ENCODE data around the gene KCNAB2.

The KCNAB2 gene

GRCh38 chr1:6145396-6145750, 99.7 kb downstream of the KCNAB2 start:
- Mint-ChIP-seq H3K4me3 (no peak overlapping the region), H3K9me3 (no peaks in the 10 kb centered on the region), H3K36me3 (no peaks in the 10 kb centered on the region), H3K4me1 (peaks cover 11% of the 10 kb centered on the region), H3K27ac (no peak overlapping the region)
- ATAC-seq (no peak), DNase-seq (ENCODE audit: low spot score in 2 of 2) (no peak)

GRCh38 chr1:6145864-6146410, 100.2 kb downstream of the KCNAB2 start:
- H3K36me3 Mint-ChIP-seq, result no peaks in the 10 kb centered on the region
- H3K9me3 Mint-ChIP-seq, result no peaks in the 10 kb centered on the region
- DNase-seq (ENCODE audit: low spot score in 2 of 2) (no peak), ATAC-seq (no peak)
- peaks cover 11% of the 10 kb centered on the region for H3K4me1 Mint-ChIP-seq
- no peak overlapping the region for H3K4me3 Mint-ChIP-seq
- H3K27ac Mint-ChIP-seq, result no peak overlapping the region

- peak overlapping the region; percentile 39 for H3K4me3 Mint-ChIP-seq
- no peaks in the 10 kb centered on the region for H3K36me3 Mint-ChIP-seq
- ATAC-seq, result peak; percentile 78
Measured at GRCh38 chr1:6148497-6149241, 103.0 kb downstream of the KCNAB2 start.

GRCh38 chr1:6149597-6149996, 103.9 kb downstream of the KCNAB2 start:
- H3K4me1 Mint-ChIP-seq, result peaks cover 11% of the 10 kb centered on the region
- DNase-seq (ENCODE audit: low spot score in 2 of 2) (no peak), ATAC-seq (no peak)
- no peaks in the 10 kb centered on the region for H3K36me3 Mint-ChIP-seq
- no peak overlapping the region for H3K4me3 Mint-ChIP-seq
- H3K9me3 Mint-ChIP-seq, result no peaks in the 10 kb centered on the region
- no peak overlapping the region for H3K27ac Mint-ChIP-seq

More at GRCh38 chr1:6148497-6149241, 103.0 kb downstream of the KCNAB2 start:
- DNase-seq (ENCODE audit: low spot score in 2 of 2), result peak; percentile 52 to 65
- Mint-ChIP-seq H3K9me3 (no peaks in the 10 kb centered on the region), H3K27ac (no peak overlapping the region), H3K4me1 (peaks cover 11% of the 10 kb centered on the region)

GRCh38 chr1:6150006-6150938, 104.6 kb downstream of the KCNAB2 start:
- Mint-ChIP-seq H3K27ac (no peak overlapping the region), H3K9me3 (no peaks in the 10 kb centered on the region), H3K4me3 (no peak overlapping the region), H3K36me3 (no peaks in the 10 kb centered on the region), H3K4me1 (peaks cover 14% of the 10 kb centered on the region)
- ATAC-seq, result no peak
- DNase-seq (ENCODE audit: low spot score in 2 of 2), result no peak

All from stimulated activated effector memory CD8-positive, alpha-beta T cell treated with anti-CD3 and anti-CD28 coated beads, Interleukin-12 subunit alpha, Interleukin-12 subunit beta, amount 100 ng/mL, for 72 hours (primary cell).